Stimulated activated CD4-positive, alpha-beta T cell treated with anti-CD3 and anti-CD28 coated beads, Interleukin-1b, Interleukin-23, amount 100 ng/mL, for 24 hours (primary cell): ENCODE data around the gene SLC30A4.
A peak's percentile ranks its signal among the peaks of the same experiment; 100 is the strongest.
"Not testable (repeated sequence)": the region's sequence is repeated elsewhere in the genome, so short reads cannot be mapped to it uniquely, and the experiment has no call there.

Experiments
- DNase-seq, 4 experiments: peaks; one replicate each; pipeline ENCODE4 v3.0.0-alpha.2; 2020; ENCODE audit warnings: low read depth in 4 of 4, low spot score in 1 of 4

Gene SLC30A4

GRCh38 chr15:45522328-45523165, at the start of gene SLC30A4:
TSS of gene SLC30A4 (minus strand) at chr15:45522755. CDS start at chr15:45522354, 401 bp downstream.
- DNase-seq, result peak; percentile 10 to 41 (median 24)

GRCh38 chr15:45555934-45556608, 33.5 kb upstream of the SLC30A4 start:
- no peak for DNase-seq

GRCh38 chr15:45551676-45552075, 29.1 kb upstream of the SLC30A4 start:
- DNase-seq, result no peak

GRCh38 chr15:45550436-45550835, 27.9 kb upstream of the SLC30A4 start:
- DNase-seq, result no peak

- no peak for DNase-seq
These were observed 27.1 kb upstream of the SLC30A4 start for GRCh38 chr15:45549541-45550220.

- no peak for DNase-seq
These were observed 26.4 kb upstream of the SLC30A4 start for GRCh38 chr15:45548753-45549520.

- no peak for DNase-seq
These were observed 24.2 kb upstream of the SLC30A4 start for GRCh38 chr15:45546789-45547188.

GRCh38 chr15:45544266-45545023, 21.9 kb upstream of the SLC30A4 start:
- no peak for DNase-seq

GRCh38 chr15:45543051-45543450, 20.5 kb upstream of the SLC30A4 start:
- DNase-seq, result no peak

- DNase-seq, result no peak
These were observed 18.0 kb upstream of the SLC30A4 start for GRCh38 chr15:45540531-45540930.

- DNase-seq, result no peak
These were observed 17.1 kb upstream of the SLC30A4 start for GRCh38 chr15:45539680-45540079.

- no peak for DNase-seq
These were observed 14.4 kb upstream of the SLC30A4 start for GRCh38 chr15:45536934-45537333.

GRCh38 chr15:45535486-45536042, 13.0 kb upstream of the SLC30A4 start:
- no peak for DNase-seq

- no peak for DNase-seq
These were observed 12.3 kb upstream of the SLC30A4 start for GRCh38 chr15:45534821-45535220.

- DNase-seq, result not testable (repeated sequence)
These were observed 10.3 kb upstream of the SLC30A4 start for GRCh38 chr15:45532892-45533291.

GRCh38 chr15:45529613-45530012, 7.1 kb upstream of the SLC30A4 start:
- DNase-seq, result no peak

GRCh38 chr15:45527086-45527485, 4.5 kb upstream of the SLC30A4 start:
- DNase-seq, result no peak

GRCh38 chr15:45523166-45523460, 558 bp upstream of the SLC30A4 start:
- DNase-seq, result no peak

- DNase-seq, result peak in 1 of 4 experiments; percentile 7
These were observed 793 bp downstream of the SLC30A4 start for GRCh38 chr15:45521596-45522327.
